Inferior parietal cortex (tissue), 1 donor: ENCODE data around the gene DGKG.
A peak's percentile ranks its signal among the peaks of the same experiment; 100 is the strongest.

ENCODE experiments used
- DNase-seq: peaks from one replicate; pipeline ENCODE4 v3.0.0-alpha.2; 2016; ENCODE audit errors: extremely low spot score

The DGKG gene

DNA sequence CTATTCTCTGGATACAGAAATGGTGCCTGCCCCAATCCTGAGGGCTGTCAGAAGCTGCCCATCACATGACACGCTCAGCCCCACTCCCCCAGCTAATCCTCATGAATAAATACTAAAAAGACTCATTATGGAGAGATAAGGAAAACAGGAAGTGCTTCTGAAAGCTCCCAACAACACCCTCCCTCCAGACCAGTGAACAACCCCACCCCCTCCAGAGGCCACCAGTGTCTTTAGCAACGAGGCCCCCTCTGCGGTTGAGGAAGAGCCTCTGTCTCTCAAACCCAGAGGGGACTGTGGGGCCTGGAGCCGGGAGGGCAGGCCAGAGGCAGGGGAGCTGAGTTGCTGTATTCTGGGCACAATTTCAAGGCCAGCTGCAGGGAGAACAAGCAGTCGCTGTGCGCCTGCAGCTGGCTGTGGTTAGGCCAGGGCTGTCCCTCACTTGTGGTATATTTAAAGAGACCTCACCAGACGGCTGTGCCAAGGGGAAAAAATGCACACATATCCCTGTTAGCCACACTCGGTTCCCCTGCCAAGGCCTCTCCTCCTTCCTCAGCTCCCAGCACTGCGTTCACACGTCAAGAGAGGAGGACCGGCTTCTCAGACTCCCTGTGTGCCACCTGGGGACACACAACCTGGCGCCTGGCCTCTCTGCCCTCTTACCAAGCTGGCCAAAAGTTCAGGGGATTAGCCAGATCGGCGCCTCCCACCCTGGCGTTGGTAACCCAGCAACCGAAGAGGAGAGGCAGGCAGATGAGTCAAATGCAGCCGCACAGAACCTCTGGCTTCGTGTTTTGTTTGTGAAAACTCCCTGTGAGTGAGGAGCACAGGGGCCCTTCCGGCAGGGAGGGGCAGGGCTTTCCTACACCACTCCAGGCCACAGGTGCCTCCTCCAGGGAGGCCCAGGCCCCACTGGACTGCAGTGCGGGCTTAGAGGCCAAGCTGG, 152.0 kb downstream of the DGKG start:
- peak; percentile 82 for DNase-seq

DNA sequence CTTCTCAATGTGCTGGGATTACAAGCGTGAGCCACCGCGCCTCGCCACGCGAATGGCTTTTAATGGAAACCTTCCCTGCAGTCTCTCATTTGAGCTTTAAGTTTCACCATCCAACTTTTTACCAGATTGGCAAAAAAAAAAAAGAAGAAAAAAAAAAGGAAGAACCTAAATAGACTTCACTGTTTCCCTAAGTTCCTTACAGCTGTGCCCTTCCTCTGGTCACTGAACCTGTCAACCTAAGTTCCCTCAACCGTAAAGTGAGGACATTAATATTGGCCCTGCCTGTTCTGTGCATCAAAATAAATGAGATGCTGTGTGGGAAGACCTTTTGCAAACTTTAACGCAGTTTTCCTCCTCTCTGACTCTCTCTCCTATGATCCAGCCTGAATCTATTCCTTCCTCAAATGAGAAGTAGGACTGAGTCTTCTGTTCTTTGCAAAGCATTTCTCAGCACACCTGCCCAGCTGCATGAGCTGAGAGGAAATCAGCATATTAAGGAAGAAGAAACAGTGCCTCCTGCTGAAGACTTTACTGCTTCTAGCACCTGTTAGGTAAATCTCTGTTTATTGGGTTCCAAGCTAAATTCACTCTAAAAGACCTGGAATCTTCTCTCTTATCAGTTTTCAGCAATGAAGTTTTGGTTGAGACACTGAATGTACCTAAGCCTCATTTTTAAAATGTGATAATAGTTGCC, 153.6 kb downstream of the DGKG start:
- no peak for DNase-seq

GRCh38 chr3:186207515-186207914, 154.5 kb downstream of the DGKG start:
- no peak for DNase-seq

- peak; percentile 69 for DNase-seq
These were observed 161.3 kb downstream of the DGKG start for GRCh38 chr3:186200726-186201125.

GRCh38 chr3:186198442-186198841, 163.6 kb downstream of the DGKG start:
- DNase-seq: no peak

DNA sequence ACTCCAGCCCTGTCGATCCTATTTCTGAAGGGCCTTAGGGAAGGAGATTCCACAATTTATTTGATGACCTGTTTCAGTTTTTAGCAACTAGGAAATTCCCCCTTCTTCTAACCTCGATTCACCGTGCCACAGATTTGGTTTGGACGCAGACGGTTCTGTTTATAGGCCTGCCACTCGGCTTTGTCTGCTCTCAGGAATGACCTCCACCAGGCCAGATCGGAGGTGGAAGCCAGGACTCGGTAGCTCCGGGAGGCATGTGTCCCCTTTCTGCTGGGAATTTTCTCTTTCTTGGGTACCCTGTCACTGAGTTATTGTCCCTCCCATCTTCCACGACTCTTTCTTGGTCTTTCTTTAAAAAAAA, 167.6 kb downstream of the DGKG start:
- DNase-seq: no peak

- DNase-seq: no peak
These were observed 168.2 kb downstream of the DGKG start for GRCh38 chr3:186193534-186194450.

DNA sequence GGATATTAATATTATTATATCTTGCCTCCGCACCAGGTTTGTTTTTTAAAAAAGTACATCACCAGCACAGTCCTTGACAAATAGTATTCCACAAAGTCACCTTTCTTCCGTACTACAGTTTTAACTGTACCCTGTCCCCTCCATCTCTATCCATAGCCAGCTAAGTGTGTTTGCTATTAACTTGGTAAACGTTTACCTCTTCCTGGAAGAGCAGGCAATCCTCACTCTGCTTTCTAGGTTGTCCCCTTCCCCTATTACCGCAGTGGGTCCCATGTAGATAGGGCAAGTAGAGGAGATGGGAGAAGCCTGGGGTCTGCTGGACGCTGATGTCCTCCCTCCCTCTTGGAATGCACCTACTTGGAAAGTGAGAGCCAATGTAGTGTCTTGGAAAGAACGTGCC, 169.2 kb downstream of the DGKG start:
- no peak for DNase-seq

GRCh38 chr3:186189492-186189891, 172.5 kb downstream of the DGKG start:
- no peak for DNase-seq

- DNase-seq: no peak
These were observed 174.4 kb downstream of the DGKG start for GRCh38 chr3:186187401-186188275.

DNA sequence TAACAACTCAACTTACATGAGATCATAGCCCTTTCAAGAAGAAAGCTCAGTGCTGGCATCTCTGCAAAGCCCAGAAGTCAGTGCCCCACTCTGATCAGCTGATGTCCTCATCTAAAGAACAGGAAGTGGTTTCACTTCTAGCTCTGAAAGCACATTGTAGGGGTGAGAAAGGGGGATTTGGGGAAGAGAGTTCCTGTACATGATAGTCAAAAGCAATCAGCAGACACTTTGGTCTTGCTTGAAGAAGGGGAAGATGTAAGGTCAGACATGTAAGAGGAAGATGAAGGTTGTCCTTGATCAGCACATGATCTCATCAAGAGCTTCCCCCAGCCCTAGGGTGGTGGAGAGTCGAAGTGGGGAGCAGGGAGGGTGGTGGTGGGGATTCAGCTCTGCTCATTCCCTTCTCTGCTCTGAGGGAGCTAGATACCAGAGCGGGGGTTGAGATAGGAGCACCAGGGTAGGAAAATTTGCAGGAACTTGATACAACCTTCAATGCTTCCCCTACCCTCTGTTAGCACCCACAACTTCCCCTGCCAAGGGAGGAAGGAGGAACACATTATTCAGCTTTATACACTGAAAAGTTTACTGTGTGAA, 176.7 kb downstream of the DGKG start:
- DNase-seq: no peak

DNA sequence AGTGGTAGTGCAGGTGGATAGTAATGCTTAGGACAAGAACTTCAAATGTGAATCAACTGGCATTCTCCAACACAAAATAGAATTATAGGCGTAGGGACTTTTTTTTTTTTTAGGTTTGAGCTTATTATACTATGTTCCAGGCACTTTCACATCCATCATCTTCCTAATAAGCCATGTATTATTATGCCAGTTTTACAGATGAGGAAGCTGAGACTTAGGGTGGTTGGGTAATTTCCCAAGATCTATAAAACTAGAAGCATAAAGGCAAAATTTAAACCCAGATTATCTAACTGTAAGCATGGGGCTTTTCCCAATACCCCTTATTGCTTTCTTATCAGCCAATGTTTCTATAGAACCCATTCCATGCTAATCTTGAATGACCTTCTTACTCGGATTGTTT, 178.0 kb downstream of the DGKG start:
- DNase-seq: no peak

DNA sequence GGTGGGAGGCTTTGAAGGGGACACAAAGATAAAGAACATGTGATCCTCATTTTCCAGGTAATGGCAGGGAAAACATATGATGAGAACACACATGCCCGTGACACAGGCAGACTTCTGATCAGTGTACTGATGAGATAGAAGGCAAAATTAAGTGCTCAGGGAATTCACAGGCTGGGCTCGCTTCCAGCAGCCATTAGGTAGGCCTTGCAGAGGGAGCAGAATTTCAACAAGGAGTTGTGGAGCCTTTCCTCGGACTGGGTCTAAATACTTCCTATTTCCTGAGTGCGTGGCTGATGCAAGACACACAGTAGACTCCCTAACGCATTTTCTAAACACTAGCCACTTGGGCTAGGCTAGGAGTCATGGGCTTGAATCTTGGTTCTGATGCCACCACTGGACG, 179.2 kb downstream of the DGKG start:
- no peak for DNase-seq

GRCh38 chr3:186181901-186182300, 180.1 kb downstream of the DGKG start:
- no peak for DNase-seq

DNA sequence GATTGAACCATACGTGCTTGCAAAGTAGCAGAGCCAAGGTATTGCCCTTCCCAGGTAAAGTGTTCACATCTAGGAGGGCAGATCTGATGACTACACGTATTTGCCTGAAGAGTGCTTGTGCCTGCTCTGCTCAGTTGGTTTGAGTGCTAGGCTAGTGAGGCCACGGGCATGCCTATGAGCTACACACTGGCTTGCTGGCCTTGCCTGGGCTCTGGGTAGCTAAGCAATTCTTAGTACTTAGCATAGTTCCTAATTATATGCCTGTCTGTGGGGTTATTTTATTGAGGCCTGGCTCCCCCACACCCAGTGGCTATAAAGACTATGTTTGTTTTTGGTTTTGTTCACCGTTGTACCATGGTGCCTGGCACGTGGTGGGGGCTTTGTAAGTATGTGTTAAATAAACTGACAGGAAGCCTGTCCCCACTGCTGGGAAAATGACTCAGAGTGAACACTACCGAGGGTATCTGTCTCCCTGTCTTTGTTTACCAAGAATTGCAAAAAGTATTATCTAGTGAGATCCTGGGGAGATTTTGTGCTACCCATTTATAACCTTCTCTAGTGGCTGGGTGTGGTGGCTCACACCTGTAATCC, 181.0 kb downstream of the DGKG start:
- DNase-seq: no peak

GRCh38 chr3:186180151-186180550, 181.9 kb downstream of the DGKG start:
- DNase-seq: no peak

- no peak for DNase-seq
These were observed 183.6 kb downstream of the DGKG start for GRCh38 chr3:186178412-186178811.

- no peak for DNase-seq
These were observed 185.6 kb downstream of the DGKG start for GRCh38 chr3:186176373-186176990.

- no peak for DNase-seq
These were observed 188.7 kb downstream of the DGKG start for GRCh38 chr3:186173224-186173815.
